ENCODE results near the gene FCER1G.

DNA sequence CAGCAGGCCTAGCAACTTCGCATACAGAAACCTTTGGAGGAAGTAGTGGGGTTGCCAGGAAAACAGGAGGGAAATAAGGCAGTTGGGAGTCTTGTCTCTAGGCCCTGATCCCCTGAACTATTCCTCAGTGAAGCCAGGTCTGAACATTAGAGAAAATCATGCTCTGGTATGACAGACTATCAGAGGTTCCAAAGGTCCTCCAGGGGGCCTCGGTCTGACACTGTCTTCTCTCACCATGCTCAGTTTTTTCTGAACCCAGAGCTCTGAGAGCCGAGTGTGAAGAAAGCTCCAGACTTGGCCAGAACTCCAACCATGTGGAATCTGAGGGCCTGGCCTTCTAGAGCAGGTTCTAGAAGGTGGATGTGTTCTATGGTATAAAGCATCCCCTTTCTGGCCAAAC is 14.8 kb downstream of the FCER1G start:
- TF ChIP-seq, protein P1, sequence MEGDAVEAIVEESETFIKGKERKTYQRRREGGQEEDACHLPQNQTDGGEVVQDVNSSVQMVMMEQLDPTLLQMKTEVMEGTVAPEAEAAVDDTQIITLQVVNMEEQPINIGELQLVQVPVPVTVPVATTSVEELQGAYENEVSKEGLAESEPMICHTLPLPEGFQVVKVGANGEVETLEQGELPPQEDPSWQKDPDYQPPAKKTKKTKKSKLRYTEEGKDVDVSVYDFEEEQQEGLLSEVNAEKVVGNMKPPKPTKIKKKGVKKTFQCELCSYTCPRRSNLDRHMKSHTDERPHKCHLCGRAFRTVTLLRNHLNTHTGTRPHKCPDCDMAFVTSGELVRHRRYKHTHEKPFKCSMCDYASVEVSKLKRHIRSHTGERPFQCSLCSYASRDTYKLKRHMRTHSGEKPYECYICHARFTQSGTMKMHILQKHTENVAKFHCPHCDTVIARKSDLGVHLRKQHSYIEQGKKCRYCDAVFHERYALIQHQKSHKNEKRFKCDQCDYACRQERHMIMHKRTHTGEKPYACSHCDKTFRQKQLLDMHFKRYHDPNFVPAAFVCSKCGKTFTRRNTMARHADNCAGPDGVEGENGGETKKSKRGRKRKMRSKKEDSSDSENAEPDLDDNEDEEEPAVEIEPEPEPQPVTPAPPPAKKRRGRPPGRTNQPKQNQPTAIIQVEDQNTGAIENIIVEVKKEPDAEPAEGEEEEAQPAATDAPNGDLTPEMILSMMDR (IDR thresholded peaks at IDR 0.05; ENCODE audit: low read depth, low read length), result peak; percentile 34
- no peak for TF ChIP-seq POLR2A (IDR thresholded peaks at IDR 0.05; ENCODE audit: extremely low read depth, insufficient read length)
- TF ChIP-seq, protein P2, sequence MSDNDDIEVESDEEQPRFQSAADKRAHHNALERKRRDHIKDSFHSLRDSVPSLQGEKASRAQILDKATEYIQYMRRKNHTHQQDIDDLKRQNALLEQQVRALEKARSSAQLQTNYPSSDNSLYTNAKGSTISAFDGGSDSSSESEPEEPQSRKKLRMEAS (IDR thresholded peaks at IDR 0.05; ENCODE audit: low read depth, low read length), result no peak
